HEK293T (cell line): ENCODE data around the gene CFAP52.
"Not testable (repeated sequence)": the region's sequence is repeated elsewhere in the genome, so short reads cannot be mapped to it uniquely, and the experiment has no call there.

Experiments
- CTCF ChIA-PET: fragments of 350-600 bp; formaldehyde crosslinking; extraction: SDS; loops from one replicate; lab custom pipeline; 2021; ENCODE audit warnings: antibody characterized with exemption, inconsistent platforms; lab: Yijun Ruan, JAX
- POLR2A ChIA-PET: fragments of 350-600 bp; formaldehyde crosslinking; extraction: SDS; loops from one replicate; lab custom pipeline; 2020; ENCODE audit warnings: antibody characterized with exemption, inconsistent platforms; lab: Yijun Ruan, JAX
- DNase-seq: peaks from one replicate; pipeline ENCODE4 v3.0.0; 2012; ENCODE audit warnings: mixed read lengths; ENCODE audit errors: extremely low spot score
- ARNT ChIP-seq: fragments of 450-650 bp; IDR thresholded peaks from 2 replicates; pipeline ENCODE4 v1.6.1; 2017; ENCODE audit warnings: mild to moderate bottlenecking
- BHLHE40 ChIP-seq: fragments of 450-650 bp; IDR thresholded peaks from 2 replicates; pipeline ENCODE4 v1.6.1; 2016; ENCODE audit warnings: mild to moderate bottlenecking, moderate library complexity, borderline replicate concordance
- CTBP1 ChIP-seq: fragments of 450-650 bp; IDR thresholded peaks from 2 replicates; pipeline ENCODE4 v1.6.1; 2016; ENCODE audit warnings: borderline replicate concordance
- ELF4 ChIP-seq: fragments of 450-650 bp; IDR thresholded peaks from 2 replicates; pipeline ENCODE4 v1.6.1; 2017; ENCODE audit warnings: antibody characterized with exemption
- FOXA1 ChIP-seq: fragments of 450-650 bp; IDR thresholded peaks from 2 replicates; pipeline ENCODE4 v1.6.1; 2016; ENCODE audit warnings: mild to moderate bottlenecking
- FOXK2 ChIP-seq: fragments of 450-650 bp; IDR thresholded peaks from 2 replicates; pipeline ENCODE4 v1.6.1; 2016; ENCODE audit warnings: mild to moderate bottlenecking
- FOXM1 ChIP-seq: fragments of 450-650 bp; IDR thresholded peaks from 2 replicates; pipeline ENCODE4 v1.6.1; 2017; ENCODE audit warnings: mild to moderate bottlenecking, borderline replicate concordance
- HDGF ChIP-seq: fragments of 450-650 bp; IDR thresholded peaks from 2 replicates; pipeline ENCODE4 v1.6.1; 2017; ENCODE audit warnings: antibody characterized with exemption, borderline replicate concordance
- L3MBTL2 ChIP-seq: fragments of 450-650 bp; conservative IDR thresholded peaks from 2 replicates; pipeline ENCODE4 v1.6.1; 2016; ENCODE audit warnings: mild to moderate bottlenecking
- LEF1 ChIP-seq: fragments of 450-650 bp; IDR thresholded peaks from 2 replicates; pipeline ENCODE4 v1.6.1; 2017; ENCODE audit warnings: mild to moderate bottlenecking, borderline replicate concordance
- NFRKB ChIP-seq: fragments of 450-650 bp; IDR thresholded peaks from 2 replicates; pipeline ENCODE4 v1.6.1; 2016; ENCODE audit warnings: mild to moderate bottlenecking, moderate library complexity
- SP1 ChIP-seq: fragments of 450-650 bp; IDR thresholded peaks from 2 replicates; pipeline ENCODE4 v1.6.1; 2017
- SUZ12 ChIP-seq: fragments of 450-650 bp; IDR thresholded peaks from 2 replicates; pipeline ENCODE4 v1.6.1; 2016; ENCODE audit warnings: mild to moderate bottlenecking
- TARDBP ChIP-seq: fragments of 450-650 bp; IDR thresholded peaks from 2 replicates; pipeline ENCODE4 v1.6.1; 2016
- ZNF384 ChIP-seq: fragments of 450-650 bp; IDR thresholded peaks from 2 replicates; pipeline ENCODE4 v1.6.1; 2016
- TF ChIP-seq, protein P1 (sequence below): fragments of 450-650 bp; IDR thresholded peaks from 2 replicates; pipeline ENCODE4 v1.6.1; 2016

CFAP52 gene

DNA sequence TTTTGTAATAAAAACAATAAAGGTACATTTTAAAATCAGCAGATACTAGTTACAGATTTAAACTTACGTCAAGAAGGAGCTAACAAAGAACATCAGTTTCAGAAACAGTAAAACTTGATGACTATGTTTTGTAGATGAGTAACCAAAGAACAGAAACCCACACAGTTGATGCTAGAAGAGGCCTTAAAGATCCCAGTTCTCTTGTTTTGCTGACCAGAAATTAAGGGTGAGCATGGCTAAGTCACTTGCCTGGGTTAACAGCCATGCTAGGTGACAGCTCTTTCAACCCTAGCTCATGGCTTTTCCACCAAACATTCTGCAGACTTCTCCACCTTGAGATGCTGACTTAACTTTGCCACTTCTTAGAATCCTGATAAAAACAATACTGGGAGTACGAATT, 27.2 kb upstream of the CFAP52 start:
- no peak for DNase-seq
- ChIA-PET POLR2A (no interaction called here), CTCF (no interaction called here)
- TF ChIP-seq LEF1: no peak
- no peak for TF ChIP-seq ARNT
- no peak for TF ChIP-seq FOXA1
- TF ChIP-seq ELF4: no peak
- TF ChIP-seq SP1: no peak
- TF ChIP-seq L3MBTL2: no peak

DNA sequence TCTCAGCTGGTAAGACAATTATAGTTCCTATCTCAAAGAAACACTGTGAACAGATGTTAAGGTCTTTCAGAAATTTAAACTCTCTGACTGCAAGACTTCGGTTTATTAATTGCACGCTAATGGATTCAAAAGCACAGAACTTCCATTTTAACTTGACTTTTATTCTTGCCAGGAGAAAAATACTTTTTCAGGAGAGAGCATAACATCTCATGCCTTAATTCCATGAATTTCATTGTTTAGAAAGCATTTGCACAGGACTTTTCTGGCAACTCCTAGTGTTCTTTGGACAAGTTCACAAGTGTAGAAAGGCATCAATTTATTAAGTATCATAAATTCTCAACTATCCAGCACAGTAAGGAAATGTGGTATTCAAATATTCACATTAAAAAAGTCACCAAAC, 23.3 kb upstream of the CFAP52 start:
- TF ChIP-seq LEF1 (no peak), ELF4 (no peak), ARNT (no peak), FOXM1 (no peak), HDGF (no peak), CTBP1 (no peak), L3MBTL2 (no peak), FOXA1 (no peak), SP1 (no peak), NFRKB (no peak), SUZ12 (no peak), ZNF384 (no peak), TARDBP (no peak), FOXK2 (no peak), BHLHE40 (no peak)
- TF ChIP-seq, protein P1, sequence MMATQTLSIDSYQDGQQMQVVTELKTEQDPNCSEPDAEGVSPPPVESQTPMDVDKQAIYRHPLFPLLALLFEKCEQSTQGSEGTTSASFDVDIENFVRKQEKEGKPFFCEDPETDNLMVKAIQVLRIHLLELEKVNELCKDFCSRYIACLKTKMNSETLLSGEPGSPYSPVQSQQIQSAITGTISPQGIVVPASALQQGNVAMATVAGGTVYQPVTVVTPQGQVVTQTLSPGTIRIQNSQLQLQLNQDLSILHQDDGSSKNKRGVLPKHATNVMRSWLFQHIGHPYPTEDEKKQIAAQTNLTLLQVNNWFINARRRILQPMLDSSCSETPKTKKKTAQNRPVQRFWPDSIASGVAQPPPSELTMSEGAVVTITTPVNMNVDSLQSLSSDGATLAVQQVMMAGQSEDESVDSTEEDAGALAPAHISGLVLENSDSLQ: no peak
- DNase-seq: no peak
- ChIA-PET CTCF (no interaction called here), POLR2A (no interaction called here)

DNA sequence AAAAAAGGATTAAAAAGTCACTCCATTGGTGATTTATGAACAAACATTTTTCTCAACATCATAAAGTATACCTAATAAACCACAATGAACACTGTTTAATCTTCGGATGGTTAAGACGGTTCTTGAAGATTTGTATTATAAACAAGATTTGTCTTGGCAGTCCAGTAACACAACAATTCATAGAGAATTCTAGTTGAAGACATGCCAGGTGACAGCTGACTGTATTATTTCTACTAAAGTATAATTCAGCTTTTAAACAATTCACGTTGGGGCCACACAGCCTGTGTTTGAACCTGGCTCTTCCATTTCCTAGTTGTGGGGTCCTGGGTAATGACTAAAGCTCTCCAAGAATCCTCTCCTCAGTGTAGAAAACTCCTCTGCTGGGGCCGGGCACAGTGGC, 22.8 kb upstream of the CFAP52 start:
- no peak for DNase-seq
- ChIA-PET CTCF (no interaction called here), POLR2A (no interaction called here)
- no peak for TF ChIP-seq ELF4
- TF ChIP-seq SP1: no peak
- TF ChIP-seq ZNF384: no peak
- TF ChIP-seq ARNT: no peak
- no peak for TF ChIP-seq HDGF
- TF ChIP-seq CTBP1: no peak
- TF ChIP-seq L3MBTL2: no peak
- TF ChIP-seq TARDBP: no peak
- TF ChIP-seq, protein P1: no peak
- no peak for TF ChIP-seq NFRKB
- no peak for TF ChIP-seq FOXK2
- no peak for TF ChIP-seq FOXM1
- TF ChIP-seq BHLHE40: no peak
- no peak for TF ChIP-seq FOXA1
- TF ChIP-seq SUZ12: no peak
- no peak for TF ChIP-seq LEF1

DNA sequence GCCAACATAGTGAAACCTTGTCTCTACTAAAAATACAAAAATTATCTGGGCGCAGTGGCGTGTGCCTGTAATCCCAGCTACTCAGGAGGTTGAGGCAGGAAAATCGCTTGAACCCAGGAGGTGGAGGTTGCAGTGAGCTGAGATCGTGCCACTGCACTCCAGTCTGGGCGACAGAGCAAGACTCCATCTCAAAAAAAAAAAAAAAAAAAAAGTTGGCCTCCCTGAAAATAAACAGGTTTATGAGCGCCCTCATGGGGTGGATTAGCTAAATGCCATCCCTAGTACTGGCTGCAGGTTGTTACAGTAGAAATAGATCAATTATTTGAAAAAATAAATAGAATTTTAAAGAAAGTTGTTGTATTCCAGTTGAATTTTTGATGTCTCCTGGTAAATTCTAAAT, 21.7 kb upstream of the CFAP52 start:
- peak; percentile 51 for DNase-seq
- POLR2A ChIA-PET: not testable (repeated sequence)
- peak; percentile 99 for TF ChIP-seq ZNF384
- CTCF ChIA-PET: interaction anchor here (1.1 kb wide), 1 partner anchor 557 kb away, joined by 5 read pairs; no protein-coding TSS in a partner anchor

DNA sequence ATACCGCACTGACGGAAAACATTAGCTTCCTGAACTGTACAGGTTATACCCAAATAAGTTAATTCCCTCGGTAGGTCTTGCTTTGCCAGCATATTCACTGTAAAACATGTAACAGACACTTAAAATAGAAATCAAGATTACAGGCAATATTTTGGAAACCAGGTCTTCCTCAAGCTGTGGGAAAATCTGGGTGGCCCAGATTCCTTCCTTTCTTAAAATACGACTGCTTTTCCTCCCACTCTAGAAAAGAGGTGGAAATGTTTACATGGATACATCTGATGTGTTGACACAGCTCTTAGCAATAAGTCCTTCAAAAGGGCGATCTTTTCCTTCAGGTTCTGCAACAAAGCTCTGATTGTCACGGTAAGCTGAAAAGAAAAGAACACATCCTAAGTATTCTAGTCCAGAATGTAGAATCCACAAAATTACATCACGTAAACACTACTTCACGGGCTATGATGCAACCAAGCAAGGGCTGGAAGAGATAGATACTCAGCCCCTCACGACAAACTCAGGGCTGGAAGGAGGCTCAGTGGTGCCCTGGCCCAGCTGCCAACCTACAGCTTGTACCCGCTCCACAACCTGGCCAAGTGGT, 19.2 kb upstream of the CFAP52 start:
- CTCF ChIA-PET: interaction anchor here (0.6 kb wide), 1 partner anchor 13 kb away, joined by 3 read pairs; no protein-coding TSS in a partner anchor
- DNase-seq: no peak
- POLR2A ChIA-PET: no interaction called here
- TF ChIP-seq SUZ12 (no peak), NFRKB (no peak), FOXM1 (no peak), CTBP1 (no peak), SP1 (no peak), ZNF384 (no peak)
- TF ChIP-seq, protein P1: no peak

DNA sequence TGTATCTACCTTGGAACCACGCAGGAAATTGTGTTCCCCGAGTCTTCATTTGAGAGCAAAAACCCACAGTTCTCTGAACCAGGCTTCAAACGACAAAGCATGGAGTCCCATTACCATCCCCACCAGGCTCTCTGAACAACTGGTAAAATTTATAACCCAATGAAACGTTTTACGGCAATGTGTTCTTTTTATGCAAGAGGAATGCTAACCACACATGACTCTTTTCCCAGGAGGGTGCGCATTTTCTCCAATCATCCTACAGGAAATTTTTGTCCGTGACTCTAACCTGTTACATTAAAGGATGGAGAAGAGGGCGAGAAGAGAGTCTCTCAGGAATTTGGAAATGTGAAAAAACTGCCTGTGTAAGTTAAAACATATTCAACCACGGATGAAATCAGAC, 18.6 kb upstream of the CFAP52 start:
- DNase-seq: no peak
- ChIA-PET POLR2A (no interaction called here), CTCF (no interaction called here)
- TF ChIP-seq ELF4: no peak
- no peak for TF ChIP-seq FOXA1
- TF ChIP-seq FOXK2: no peak
- no peak for TF ChIP-seq ZNF384
- no peak for TF ChIP-seq SUZ12
- TF ChIP-seq FOXM1: no peak
- no peak for TF ChIP-seq TARDBP
- no peak for TF ChIP-seq HDGF
- TF ChIP-seq LEF1: no peak
- TF ChIP-seq BHLHE40: no peak
- no peak for TF ChIP-seq L3MBTL2
- no peak for TF ChIP-seq CTBP1
- no peak for TF ChIP-seq ARNT
